NCI-H2196 (cell line): Measurements from ENCODE around the gene LANCL3.
"Not testable (repeated sequence)": the region's sequence is repeated elsewhere in the genome, so short reads cannot be mapped to it uniquely, and the experiment has no call there.

Source experiments
- DNase-seq: peaks from one replicate; lab custom pipeline; 2025; ENCODE audit not compliant: unreplicated experiment; lab: John Stamatoyannopoulos, UW

LANCL3 gene

GRCh38 chrX:37609727-37610126, 38.3 kb downstream of the LANCL3 start:
- no peak for DNase-seq

DNA sequence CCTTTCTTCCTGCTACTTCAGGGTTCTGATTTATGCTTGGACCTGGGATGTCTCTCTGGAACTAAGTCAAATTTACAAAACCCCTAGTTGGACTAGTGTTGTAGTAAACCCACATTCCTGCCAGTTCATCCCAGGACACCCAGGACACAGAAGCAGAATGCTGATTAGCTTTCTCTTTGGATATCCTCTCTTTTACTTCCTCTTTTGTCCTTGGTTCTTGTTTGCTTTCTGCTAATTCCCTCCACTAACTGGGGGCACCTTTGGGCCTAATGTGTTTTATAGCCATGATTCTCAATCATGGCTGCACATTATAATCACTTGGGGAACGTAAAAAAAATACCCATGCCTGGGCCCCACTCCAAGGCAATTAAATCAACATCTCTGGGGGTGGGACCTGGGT, 42.5 kb downstream of the LANCL3 start:
- DNase-seq, result no peak

DNA sequence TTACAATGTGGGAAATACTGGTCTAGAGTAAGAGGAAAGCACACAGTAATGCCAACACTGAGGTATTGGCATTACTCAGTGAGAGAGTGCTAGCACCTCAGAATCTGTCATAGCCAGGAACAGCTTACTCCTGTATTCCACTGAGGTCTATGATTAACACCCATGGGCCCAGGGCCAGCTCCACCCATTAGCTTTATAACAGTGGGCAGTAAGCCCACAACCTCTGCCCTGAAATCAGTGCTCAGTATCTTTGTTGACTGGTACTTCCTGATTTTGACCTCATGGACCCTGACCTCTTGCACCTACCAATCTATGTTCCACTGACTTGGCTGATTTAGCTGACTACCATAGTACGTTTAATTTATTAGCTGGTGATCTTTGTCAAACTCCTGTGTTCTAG, 56.1 kb downstream of the LANCL3 start:
- DNase-seq, result no peak

GRCh38 chrX:37638047-37638446, 66.6 kb downstream of the LANCL3 start:
- DNase-seq, result no peak

DNA sequence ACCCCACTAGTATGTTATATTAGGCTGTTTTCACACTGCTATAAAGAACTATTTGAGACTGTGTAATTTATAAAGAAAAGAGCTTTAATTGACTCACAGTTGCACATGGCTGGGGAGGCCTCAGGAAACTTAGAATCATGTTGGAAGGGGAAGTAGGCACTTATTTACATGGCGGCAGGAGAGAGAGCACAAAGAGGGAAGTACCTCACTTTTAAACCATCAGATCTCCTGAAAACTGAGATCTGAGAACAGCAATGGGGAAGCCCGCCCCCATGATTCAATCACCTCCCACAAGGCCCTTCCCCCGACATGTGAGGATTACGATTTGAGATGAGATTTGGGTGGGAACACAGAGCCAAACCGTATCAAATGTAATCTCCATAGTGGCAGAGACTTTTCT, 68.7 kb downstream of the LANCL3 start:
- no peak for DNase-seq

DNA sequence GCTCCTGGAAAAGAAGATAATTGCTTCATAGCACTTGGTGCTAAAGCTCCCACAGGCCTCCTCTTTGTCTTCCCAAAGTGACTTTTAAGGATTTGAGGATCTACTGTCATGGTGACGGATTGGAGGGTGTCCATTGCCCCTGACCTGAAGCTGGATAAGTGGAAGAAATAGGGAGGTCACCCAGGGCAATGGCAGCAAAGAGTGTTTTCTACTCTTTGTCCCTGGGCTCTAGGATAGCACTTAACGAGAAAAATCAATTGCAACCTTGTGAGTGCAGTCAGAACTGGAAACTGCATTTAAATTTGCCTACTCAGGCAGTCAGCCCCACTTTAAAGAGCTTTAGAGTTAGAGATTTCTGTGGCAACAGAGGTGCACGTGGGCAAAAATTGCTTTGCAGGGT, 70.4 kb downstream of the LANCL3 start:
- DNase-seq, result no peak

DNA sequence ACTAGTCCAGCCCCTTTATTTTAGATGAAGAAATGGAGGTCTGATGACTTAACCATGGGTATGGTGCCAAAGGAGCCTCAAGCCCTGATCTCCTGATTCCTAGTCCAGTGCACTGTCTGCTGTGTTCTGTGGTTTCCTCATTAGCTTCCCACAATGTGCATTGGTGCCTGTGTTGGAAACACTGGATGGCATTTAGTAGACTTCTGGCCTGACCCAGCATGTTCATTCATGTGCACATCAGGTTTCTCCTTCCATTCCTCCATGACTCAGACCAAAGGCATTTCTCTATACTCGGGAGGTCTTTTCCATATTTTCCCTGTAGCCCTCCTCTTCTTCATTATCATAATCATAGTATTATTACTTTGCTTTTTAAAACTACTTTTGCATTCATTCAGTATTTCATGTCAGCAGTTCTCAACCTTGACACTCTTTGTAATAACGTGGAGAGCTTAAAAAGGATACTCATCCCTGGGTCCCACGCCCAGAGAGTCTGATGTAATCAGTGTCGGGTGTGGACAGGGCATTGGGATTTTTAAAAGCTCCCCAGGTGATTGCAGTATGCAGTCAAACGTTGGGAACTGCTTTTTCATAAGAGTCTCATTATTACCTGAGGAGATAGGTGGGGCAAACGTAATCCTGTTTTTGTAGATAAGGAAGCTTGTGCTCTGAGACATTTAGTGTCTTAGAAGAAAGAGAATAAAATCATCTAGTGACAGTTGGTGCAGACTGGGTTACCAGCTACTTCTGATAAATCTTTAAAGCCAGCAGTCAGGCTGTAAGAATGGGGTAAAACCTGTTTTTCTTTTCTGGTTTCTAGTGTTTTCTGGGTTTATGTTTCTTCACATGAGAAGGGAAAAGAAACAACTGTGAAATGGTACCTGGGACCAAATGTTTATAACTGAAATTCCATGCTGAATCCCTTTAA, 73.2 kb downstream of the LANCL3 start:
- no peak for DNase-seq

DNA sequence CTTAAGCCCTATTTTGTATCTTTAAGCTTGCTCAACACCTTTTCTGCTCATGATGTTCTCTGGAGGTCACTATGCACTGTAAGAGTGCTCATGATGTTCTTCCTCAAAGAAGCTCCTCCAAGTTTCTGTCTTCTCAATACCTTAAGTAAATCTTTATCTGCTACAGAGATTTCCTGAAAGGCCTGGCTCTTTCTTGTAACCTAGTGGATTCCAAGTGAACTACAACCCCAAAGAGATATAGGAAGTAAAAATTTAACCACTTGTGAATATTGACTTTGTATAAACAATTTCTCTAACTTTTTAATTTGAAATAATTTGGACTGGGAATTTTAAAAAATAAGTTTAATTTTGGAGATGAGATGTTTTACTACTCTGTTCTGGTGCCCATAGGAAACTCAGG, 74.8 kb downstream of the LANCL3 start:
- DNase-seq, result no peak

DNA sequence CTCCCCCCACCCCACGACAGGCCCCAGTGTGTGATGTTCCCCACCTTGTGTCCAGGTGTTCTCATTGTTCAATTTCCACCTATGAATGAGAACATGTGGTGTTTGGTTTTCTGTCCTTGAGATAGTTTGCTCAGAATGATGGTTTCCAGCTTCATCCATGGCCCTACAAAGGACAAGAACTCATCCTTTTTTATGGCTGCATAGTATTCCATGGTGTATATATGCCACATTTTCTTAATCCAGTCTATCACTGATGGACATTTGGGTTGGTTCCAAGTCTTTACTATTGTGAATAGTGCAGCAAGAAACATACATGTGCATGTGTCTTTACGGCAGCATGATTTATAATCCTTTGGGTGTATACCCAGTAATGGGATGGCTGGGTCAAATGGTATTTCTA, 79.4 kb downstream of the LANCL3 start:
- DNase-seq, result not testable (repeated sequence)

- no peak for DNase-seq
Measured at GRCh38 chrX:37651921-37652452, 80.5 kb downstream of the LANCL3 start.

DNA sequence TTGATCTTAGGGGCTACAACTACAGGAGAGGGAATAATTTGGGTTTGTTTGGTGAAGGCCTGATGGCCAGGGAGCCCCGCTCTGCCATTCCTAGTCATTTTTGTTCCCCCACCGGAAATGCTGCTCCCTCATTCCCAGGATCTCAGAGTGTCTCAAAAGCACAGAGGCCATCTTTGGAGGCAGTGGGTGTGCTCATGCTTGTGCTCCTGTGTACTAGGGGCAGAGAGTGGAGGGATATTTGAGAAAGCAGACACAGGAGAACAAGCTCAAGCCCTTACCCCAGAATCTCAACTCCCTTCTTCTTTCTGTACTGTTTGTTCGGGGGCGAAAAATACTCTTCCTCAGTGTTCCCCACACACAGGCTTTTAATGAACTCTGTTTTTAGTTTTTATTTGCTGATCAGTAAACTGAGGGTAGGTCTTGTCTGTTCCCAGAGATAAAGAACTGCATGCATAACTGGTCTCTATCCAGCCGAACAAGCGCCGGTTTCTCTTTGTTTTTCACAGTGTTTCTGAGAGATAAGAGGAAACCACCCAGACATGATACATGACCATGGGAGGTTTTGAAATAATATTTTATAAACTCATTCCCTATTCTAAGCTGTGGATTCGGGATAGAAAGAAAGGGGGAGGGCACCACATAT, 81.2 kb downstream of the LANCL3 start:
- DNase-seq, result no peak

DNA sequence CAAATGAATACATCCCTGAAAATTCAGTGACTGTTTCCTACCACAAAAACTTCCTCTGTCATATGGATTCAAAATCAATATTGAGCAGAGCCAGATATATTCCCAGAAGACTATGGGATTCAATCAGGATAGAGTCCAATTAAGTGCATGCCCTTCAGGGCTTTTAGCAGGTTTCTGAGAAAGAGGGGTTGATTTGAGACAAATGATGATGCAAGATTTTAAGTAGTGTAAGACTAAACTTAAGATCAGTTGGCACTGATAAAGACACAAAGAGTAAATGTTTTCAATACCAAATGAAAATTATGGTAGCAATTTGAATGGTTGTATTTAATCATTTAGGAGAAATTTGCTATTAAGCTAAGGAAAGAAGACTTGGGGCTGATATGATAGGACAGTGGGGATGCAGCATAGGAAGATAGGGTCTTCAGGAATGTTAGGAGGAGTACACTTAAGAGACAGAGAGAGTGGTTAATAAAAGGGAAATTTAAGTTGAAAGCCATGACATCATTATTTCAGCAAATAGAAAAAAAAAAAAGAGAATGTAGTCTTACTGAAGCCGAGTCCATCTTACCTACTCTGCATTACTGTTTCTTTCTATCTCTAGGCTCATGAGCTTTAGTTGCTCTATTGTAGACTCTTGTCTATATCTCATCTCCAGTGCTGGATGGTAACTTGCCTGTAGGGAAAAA, 82.1 kb downstream of the LANCL3 start:
- no peak for DNase-seq

GRCh38 chrX:37658343-37659030, 87.0 kb downstream of the LANCL3 start:
- no peak for DNase-seq

- DNase-seq, result no peak
Measured at GRCh38 chrX:37659047-37659446, 87.6 kb downstream of the LANCL3 start.

DNA sequence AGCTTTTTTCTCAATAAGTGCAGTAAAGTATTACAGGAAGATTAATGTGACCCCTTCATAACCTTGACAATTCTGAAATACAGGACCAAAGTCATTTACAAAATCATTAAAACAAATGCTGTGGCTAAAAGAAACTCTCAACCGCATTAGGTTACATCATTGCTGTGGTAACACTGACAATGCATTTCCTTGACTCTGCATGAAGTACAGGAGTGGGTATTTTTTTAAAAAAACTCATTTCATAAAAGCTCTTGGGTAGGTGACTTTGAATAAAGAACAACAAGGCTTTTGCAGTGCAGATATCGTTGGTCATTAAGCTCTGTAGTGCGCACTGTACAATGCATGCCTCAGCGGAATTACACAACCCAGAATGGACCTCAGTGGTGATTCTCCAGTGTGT, 90.7 kb downstream of the LANCL3 start:
- no peak for DNase-seq

DNA sequence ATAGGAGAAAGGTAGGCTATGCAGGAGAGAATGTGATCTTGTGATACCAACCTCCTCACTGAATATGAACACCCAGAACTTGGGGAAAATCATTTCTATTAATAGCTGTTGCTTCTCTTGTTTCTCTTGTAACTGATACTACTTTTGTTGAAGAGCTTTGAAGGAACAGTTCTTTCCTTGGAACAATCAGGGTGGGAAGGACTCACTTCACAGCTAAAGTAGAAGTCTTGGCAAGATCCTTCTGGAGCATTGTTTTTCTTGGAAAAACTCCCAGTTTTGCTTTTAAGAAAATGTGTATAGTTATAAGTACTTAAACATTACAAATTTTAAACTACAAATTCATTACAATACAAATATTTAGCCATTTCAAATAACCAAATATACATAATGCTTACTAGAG, 95.1 kb downstream of the LANCL3 start:
- DNase-seq, result no peak

DNA sequence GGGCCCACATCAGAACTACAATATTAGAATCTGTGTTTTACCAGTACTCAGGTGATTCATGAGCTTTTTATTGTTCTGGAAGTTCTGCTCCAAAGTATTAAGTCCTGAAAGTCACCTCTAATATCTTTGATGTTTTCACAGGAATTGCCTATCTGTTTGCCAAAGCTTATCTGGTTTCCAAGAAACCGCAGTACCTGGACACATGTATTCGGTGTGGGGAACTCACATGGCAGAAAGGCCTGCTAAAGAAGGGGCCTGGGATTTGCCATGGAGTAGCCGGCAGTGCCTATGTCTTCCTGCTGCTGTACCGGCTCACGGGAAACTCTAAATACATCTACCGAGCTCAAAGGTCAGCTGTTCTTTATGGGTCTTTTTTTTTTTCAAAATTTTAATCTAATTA, 95.7 kb downstream of the LANCL3 start:
- no peak for DNase-seq

GRCh38 chrX:37672563-37672962, 101.1 kb downstream of the LANCL3 start:
- DNase-seq, result no peak

GRCh38 chrX:37676811-37677210, 105.3 kb downstream of the LANCL3 start:
- no peak for DNase-seq

- DNase-seq, result no peak
Measured at GRCh38 chrX:37677243-37677642, 105.8 kb downstream of the LANCL3 start.

DNA sequence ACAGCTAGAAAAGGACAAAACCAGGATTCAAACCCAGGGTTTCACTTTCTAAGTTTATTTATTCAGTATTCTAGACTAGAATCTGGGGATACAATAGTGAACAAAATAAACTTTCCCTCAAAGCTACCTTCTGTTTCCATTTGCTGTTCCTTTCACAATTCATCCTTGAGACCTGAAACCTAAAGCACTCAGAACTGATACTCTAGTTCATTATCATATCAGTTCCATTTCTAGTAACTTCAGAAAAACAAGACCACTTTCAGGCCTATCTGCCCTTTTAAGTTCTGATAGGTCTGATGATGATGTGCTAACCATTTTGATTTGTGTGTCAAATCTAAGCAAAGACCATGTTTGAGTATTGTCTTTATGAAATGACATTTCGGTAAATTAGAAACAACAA, 106.3 kb downstream of the LANCL3 start:
- no peak for DNase-seq
